Left hindlimb (tissue), 1 donor: ENCODE measurements around the gene HDLBP.

Experiments
- DNase-seq: peaks from one replicate; pipeline ENCODE4 v3.0.0-alpha.2; 2018

The HDLBP gene

GRCh38 chr2:241252778-241253475, 62.5 kb downstream of the HDLBP start:
- DNase-seq, result no peak

GRCh38 chr2:241249654-241250053, 65.8 kb downstream of the HDLBP start:
- no peak for DNase-seq

GRCh38 chr2:241248897-241249296, 66.6 kb downstream of the HDLBP start:
- no peak for DNase-seq

- no peak for DNase-seq
Observed at GRCh38 chr2:241248289-241248688, 67.2 kb downstream of the HDLBP start.

- no peak for DNase-seq
Observed at GRCh38 chr2:241244368-241244767, 71.1 kb downstream of the HDLBP start.

- DNase-seq, result no peak
Observed at GRCh38 chr2:241242306-241242705, 73.2 kb downstream of the HDLBP start.

- DNase-seq, result no peak
Observed at GRCh38 chr2:241241669-241242068, 73.8 kb downstream of the HDLBP start.

- DNase-seq, result no peak
Observed at GRCh38 chr2:241240320-241241004, 75.0 kb downstream of the HDLBP start.

- DNase-seq, result no peak
Observed at GRCh38 chr2:241239552-241240202, 75.8 kb downstream of the HDLBP start.

GRCh38 chr2:241238693-241239198, 76.7 kb downstream of the HDLBP start:
- DNase-seq, result no peak

GRCh38 chr2:241237949-241238371, 77.5 kb downstream of the HDLBP start:
- DNase-seq, result no peak

- no peak for DNase-seq
Observed at GRCh38 chr2:241237047-241237446, 78.4 kb downstream of the HDLBP start.

- DNase-seq, result no peak
Observed at GRCh38 chr2:241235859-241236593, 79.4 kb downstream of the HDLBP start.

GRCh38 chr2:241234962-241235740, 80.3 kb downstream of the HDLBP start:
- no peak for DNase-seq

GRCh38 chr2:241234066-241234790, 81.2 kb downstream of the HDLBP start:
- DNase-seq, result no peak

GRCh38 chr2:241232736-241233575, 82.5 kb downstream of the HDLBP start:
- DNase-seq, result no peak

- DNase-seq, result no peak
Observed at GRCh38 chr2:241230435-241230834, 85.0 kb downstream of the HDLBP start.

GRCh38 chr2:241229563-241230401, 85.7 kb downstream of the HDLBP start:
- DNase-seq, result no peak

GRCh38 chr2:241228860-241229516, 86.5 kb downstream of the HDLBP start:
- no peak for DNase-seq
